MV-4-11 (cell line): Measurements from ENCODE around the gene GMPPA.

Experiments
- DNase-seq: peaks from one replicate; lab custom pipeline; 2025; lab: John Stamatoyannopoulos, UW

Gene GMPPA

GRCh38 chr2:219506802-219507526 is 8.3 kb downstream of the GMPPA start:
- no peak for DNase-seq

GRCh38 chr2:219507581-219508443 is 9.1 kb downstream of the GMPPA start:
- DNase-seq = no peak

- no peak for DNase-seq
These were observed 9.7 kb downstream of the GMPPA start for GRCh38 chr2:219508444-219508734.

GRCh38 chr2:219508971-219509779 is 10.5 kb downstream of the GMPPA start:
- no peak for DNase-seq

- DNase-seq = peak; percentile 12
These were observed 11.3 kb downstream of the GMPPA start for GRCh38 chr2:219509780-219510511.

GRCh38 chr2:219510512-219511135 is 11.9 kb downstream of the GMPPA start:
- no peak for DNase-seq

- no peak for DNase-seq
These were observed 13.0 kb downstream of the GMPPA start for GRCh38 chr2:219511547-219512325.

- DNase-seq = no peak
These were observed 14.0 kb downstream of the GMPPA start for GRCh38 chr2:219512524-219513216.

- DNase-seq = no peak
These were observed 15.1 kb downstream of the GMPPA start for GRCh38 chr2:219513787-219514186.

GRCh38 chr2:219514196-219514761 is 15.6 kb downstream of the GMPPA start, which contains the start of gene ASIC4:
ASIC4 (plus strand) TSS chr2:219514482; CDS start chr2:219514725, 243 bp downstream.
- no peak for DNase-seq

GRCh38 chr2:219514836-219515235 is 16.1 kb downstream of the GMPPA start:
- no peak for DNase-seq

- DNase-seq = no peak
These were observed 17.4 kb downstream of the GMPPA start for GRCh38 chr2:219515874-219516629.

- DNase-seq = no peak
These were observed 18.2 kb downstream of the GMPPA start for GRCh38 chr2:219516888-219517287.

GRCh38 chr2:219517954-219518778 is 19.5 kb downstream of the GMPPA start:
- no peak for DNase-seq

- no peak for DNase-seq
These were observed 20.8 kb downstream of the GMPPA start for GRCh38 chr2:219519526-219519916.

GRCh38 chr2:219520079-219520478 is 21.4 kb downstream of the GMPPA start:
- DNase-seq = no peak

- no peak for DNase-seq
These were observed 22.6 kb downstream of the GMPPA start for GRCh38 chr2:219521066-219521880.
